ENCODE measurements around the gene C11orf98. TPM values are rescaled to one million over a fixed set of nuclear protein-coding genes. Genes with fewer than 3 reads are reported as not detected.
"Not testable (repeated sequence)": the region's sequence is repeated elsewhere in the genome, so short reads cannot be mapped to it uniquely, and the experiment has no call there.

The C11orf98 gene
- polyA plus RNA-seq, 3 donors = 57.7 to 62.1 (median 60.3) TPM

DNA sequence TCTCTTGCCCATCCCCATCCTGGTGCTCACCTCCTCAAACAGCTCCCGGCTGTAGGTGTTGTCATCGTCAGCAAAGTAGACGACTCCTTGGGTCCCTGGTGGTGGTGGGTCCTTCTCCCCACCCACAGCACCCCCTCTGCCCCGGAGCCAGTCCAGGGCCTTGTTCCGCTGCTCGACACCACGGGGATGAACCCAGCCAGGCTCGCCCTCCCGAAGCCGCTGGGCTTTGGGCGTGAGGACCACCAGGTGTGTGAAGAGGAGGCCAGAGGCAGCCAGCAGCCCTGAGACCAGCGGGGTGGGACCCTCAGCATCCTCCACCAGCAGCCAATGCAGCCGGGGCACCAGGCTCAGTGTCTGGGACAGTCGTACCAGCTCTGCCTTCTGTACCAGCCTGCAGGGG is 48.1 kb downstream of the C11orf98 start:
- not testable (repeated sequence) for DNase-seq

DNA sequence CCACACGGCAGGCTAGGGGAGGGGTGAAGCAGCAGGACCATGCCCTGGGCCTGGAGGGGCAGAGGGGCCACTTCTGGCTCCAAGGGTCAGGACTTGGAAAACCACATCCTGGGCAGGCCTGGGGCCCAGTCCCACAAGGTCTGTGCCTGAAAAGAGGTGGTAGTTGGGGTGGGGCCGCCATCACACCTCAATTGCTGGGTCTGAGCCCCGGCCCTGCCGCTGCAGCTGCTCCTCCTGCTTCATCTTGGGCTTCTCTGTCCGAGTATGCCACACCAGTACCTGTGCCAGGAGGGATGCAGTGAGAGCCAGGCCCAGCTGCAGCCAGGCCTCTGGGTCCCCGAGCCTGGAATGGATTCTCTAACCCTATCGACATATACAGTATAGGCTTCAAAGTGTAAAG is 49.5 kb downstream of the C11orf98 start:
- no peak for DNase-seq

DNA sequence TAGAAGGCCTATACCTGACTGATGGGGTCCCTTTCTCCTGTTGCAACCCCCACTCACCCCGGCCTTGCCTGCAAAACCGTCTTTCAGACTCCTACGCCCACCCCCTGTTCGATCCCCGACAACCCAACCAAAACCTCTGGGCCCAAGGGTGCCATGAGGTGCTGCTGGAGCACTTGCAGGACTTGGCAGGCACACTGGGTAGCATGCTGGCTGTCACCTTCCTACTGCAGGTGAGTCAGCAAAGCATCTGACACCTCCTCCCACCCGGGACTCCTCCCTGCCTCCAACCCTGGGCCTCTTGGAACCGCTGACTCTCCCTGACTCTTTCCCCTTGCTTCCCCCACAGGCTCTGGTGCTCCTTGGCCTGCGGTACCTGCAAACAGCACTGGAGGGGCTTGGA is 50.7 kb downstream of the C11orf98 start:
- DNase-seq = no peak

DNA sequence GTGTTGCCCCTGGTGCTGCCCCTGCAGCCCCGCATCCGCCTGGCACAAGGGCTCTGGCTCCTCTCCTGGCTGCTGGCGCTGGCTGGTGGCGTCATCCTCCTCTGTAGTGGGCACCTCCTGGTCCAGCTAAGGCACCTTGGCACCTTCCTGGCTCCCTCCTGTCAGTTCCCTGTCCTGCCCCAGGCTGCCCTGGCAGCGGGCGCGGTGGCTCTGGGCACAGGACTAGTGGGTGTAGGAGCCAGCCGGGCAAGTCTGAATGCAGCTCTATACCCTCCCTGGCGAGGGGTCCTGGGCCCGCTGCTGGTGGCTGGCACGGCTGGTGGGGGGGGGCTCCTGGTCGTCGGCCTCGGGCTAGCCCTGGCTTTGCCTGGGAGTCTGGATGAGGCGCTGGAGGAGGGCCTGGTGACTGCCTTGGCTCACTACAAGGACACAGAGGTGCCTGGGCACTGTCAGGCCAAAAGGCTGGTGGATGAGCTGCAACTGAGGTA is 51.7 kb downstream of the C11orf98 start:
- no peak for DNase-seq

Other genes with a start within 250 kb of the C11orf98 start
- gene SCGB1A1, start 246.2 kb downstream of the C11orf98 start, polyA plus RNA-seq (ENCODE audit: insufficient read length in 3 of 3) = not detected
- gene AHNAK, start 118.4 kb downstream of the C11orf98 start, polyA plus RNA-seq (ENCODE audit: insufficient read length in 3 of 3) = 100 to 1,000 TPM; 199 to 275 (median 229) TPM
- 1,000 to 10,000 TPM; 2,197 to 2,450 (median 2,385) TPM for gene EEF1G, start 91.3 kb downstream of the C11orf98 start, polyA plus RNA-seq (ENCODE audit: insufficient read length in 3 of 3)
- gene TUT1, start 73.7 kb downstream of the C11orf98 start, polyA plus RNA-seq (ENCODE audit: insufficient read length in 3 of 3) = 10 to 100 TPM; 22.1 to 30.2 (median 25.6) TPM
- 10 to 100 TPM; 95.7 to 98.2 (median 96.5) TPM for gene MTA2, start 63.3 kb downstream of the C11orf98 start, polyA plus RNA-seq (ENCODE audit: insufficient read length in 3 of 3)
- 10 to 100 TPM; 32.2 to 40.6 (median 38.0) TPM for gene EML3, start 52.4 kb downstream of the C11orf98 start, polyA plus RNA-seq (ENCODE audit: insufficient read length in 3 of 3)
- 1 to 10 TPM; 2.7 to 4.6 (median 3.1) TPM for gene ROM1, start 52.0 kb downstream of the C11orf98 start, polyA plus RNA-seq (ENCODE audit: insufficient read length in 3 of 3)
- gene B3GAT3, start 43.2 kb downstream of the C11orf98 start, polyA plus RNA-seq (ENCODE audit: insufficient read length in 3 of 3) = 10 to 100 TPM; 37.4 to 45.4 (median 38.7) TPM
- 100 to 1,000 TPM; 371 to 407 (median 392) TPM for gene GANAB, start 18.6 kb downstream of the C11orf98 start, polyA plus RNA-seq (ENCODE audit: insufficient read length in 3 of 3)
- gene INTS5, start 11.9 kb downstream of the C11orf98 start, polyA plus RNA-seq (ENCODE audit: insufficient read length in 3 of 3) = 10 to 100 TPM; 21.5 to 24.8 (median 23.5) TPM
- 1 to 10 TPM; 5.1 to 6.6 (median 6.0) TPM for gene CSKMT, start 102 bp upstream of the C11orf98 start, polyA plus RNA-seq (ENCODE audit: insufficient read length in 3 of 3)
- gene UQCC3, start 6.5 kb upstream of the C11orf98 start, polyA plus RNA-seq (ENCODE audit: insufficient read length in 3 of 3) = 10 to 100 TPM; 10.4 to 13.1 (median 12.9) TPM
- gene LBHD1, start 7.1 kb upstream of the C11orf98 start, polyA plus RNA-seq (ENCODE audit: insufficient read length in 3 of 3) = 10 to 100 TPM in 2 of 3 donors, 1 to 10 TPM in 1; 8.6 to 11.6 (median 10.6) TPM
- gene UBXN1, start 13.9 kb upstream of the C11orf98 start, polyA plus RNA-seq (ENCODE audit: insufficient read length in 3 of 3) = 100 to 1,000 TPM; 151 to 204 (median 191) TPM
- gene LRRN4CL, start 24.3 kb upstream of the C11orf98 start, polyA plus RNA-seq (ENCODE audit: insufficient read length in 3 of 3) = 1 to 10 TPM in 2 of 3 donors, under 1 TPM in 1; 0.68 to 1.0 (median 1.0) TPM
- 10 to 100 TPM; 65.7 to 72.7 (median 68.1) TPM for gene BSCL2, start 42.2 kb upstream of the C11orf98 start, polyA plus RNA-seq (ENCODE audit: insufficient read length in 3 of 3)
- 1 to 10 TPM; 2.1 to 3.6 (median 2.5) TPM for gene GNG3, start 42.5 kb upstream of the C11orf98 start, polyA plus RNA-seq (ENCODE audit: insufficient read length in 3 of 3)
- gene HNRNPUL2, start 62.2 kb upstream of the C11orf98 start, polyA plus RNA-seq (ENCODE audit: insufficient read length in 3 of 3) = 10 to 100 TPM; 79.1 to 92.4 (median 86.0) TPM
- 10 to 100 TPM; 37.0 to 48.6 (median 45.8) TPM for gene TTC9C, start 63.3 kb upstream of the C11orf98 start, polyA plus RNA-seq (ENCODE audit: insufficient read length in 3 of 3)
- 10 to 100 TPM in 1 of 3 donors, 1 to 10 TPM in 2; 8.1 to 10.4 (median 9.4) TPM for gene ZBTB3, start 89.0 kb upstream of the C11orf98 start, polyA plus RNA-seq (ENCODE audit: insufficient read length in 3 of 3)
- 100 to 1,000 TPM; 133 to 173 (median 153) TPM for gene POLR2G, start 96.4 kb upstream of the C11orf98 start, polyA plus RNA-seq (ENCODE audit: insufficient read length in 3 of 3)
- 10 to 100 TPM; 32.9 to 44.1 (median 40.0) TPM for gene TAF6L, start 106.2 kb upstream of the C11orf98 start, polyA plus RNA-seq (ENCODE audit: insufficient read length in 3 of 3)
- 10 to 100 TPM; 67.7 to 75.2 (median 71.3) TPM for gene TMEM179B, start 122.2 kb upstream of the C11orf98 start, polyA plus RNA-seq (ENCODE audit: insufficient read length in 3 of 3)
- 10 to 100 TPM; 30.6 to 31.6 (median 31.1) TPM for gene TMEM223, start 126.8 kb upstream of the C11orf98 start, polyA plus RNA-seq (ENCODE audit: insufficient read length in 3 of 3)
- 100 to 1,000 TPM; 117 to 137 (median 126) TPM for gene NXF1, start 140.2 kb upstream of the C11orf98 start, polyA plus RNA-seq (ENCODE audit: insufficient read length in 3 of 3)
- gene STX5, start 166.8 kb upstream of the C11orf98 start, polyA plus RNA-seq (ENCODE audit: insufficient read length in 3 of 3) = 10 to 100 TPM; 50.5 to 59.2 (median 54.7) TPM
- under 1 TPM in 2 of 3 donors, not detected in 1; 0.36 to 0.65 TPM for gene TEX54, start 167.6 kb upstream of the C11orf98 start, polyA plus RNA-seq (ENCODE audit: insufficient read length in 3 of 3)
- gene WDR74, start 174.4 kb upstream of the C11orf98 start, polyA plus RNA-seq (ENCODE audit: insufficient read length in 3 of 3) = 10 to 100 TPM; 38.1 to 49.6 (median 47.0) TPM
- gene SLC3A2, start 215.7 kb upstream of the C11orf98 start, polyA plus RNA-seq (ENCODE audit: insufficient read length in 3 of 3) = 100 to 1,000 TPM; 169 to 175 (median 169) TPM

Data from renal pelvis (tissue), 4 donors.